WTC11 (cell line): ENCODE measurements around the gene DDX20. TPM values are rescaled to one million over a fixed set of nuclear protein-coding genes. Genes with fewer than 3 reads are reported as not detected.

ENCODE experiments used
- ATAC-seq: fragments of 200-7000 bp; cut with Tn5 transposase; 2 replicates; pipeline ENCODE4 v1.10.0; 2021; ENCODE audit warnings: mild to moderate bottlenecking, moderate library complexity
- CTCF ChIA-PET: fragments of 300-600 bp; sonication (Branson Sonifier 250); formaldehyde crosslinking; loops from one replicate; lab custom pipeline; 2021; ENCODE audit warnings: antibody characterized with exemption; lab: Charles Lee
- POLR2A ChIA-PET: fragments of 350-600 bp; sonication (Branson Sonifier 250); formaldehyde crosslinking; loops from one replicate; lab custom pipeline; 2021; ENCODE audit warnings: antibody characterized with exemption; lab: Charles Lee
- DNase-seq: peaks from one replicate; pipeline ENCODE4 v3.0.0; 2021; ENCODE audit warnings: low spot score
- H3K27ac Mint-ChIP-seq: 2 replicates; pipeline ENCODE4 v1.8.0; 2021; ENCODE audit warnings: mixed read lengths
- H3K27me3 Mint-ChIP-seq: 2 replicates; pipeline ENCODE4 v1.8.0; 2021; ENCODE audit warnings: low read depth, mild to moderate bottlenecking, moderate library complexity, mixed read lengths
- H3K36me3 Mint-ChIP-seq: 2 replicates; pipeline ENCODE4 v1.8.0; 2021; ENCODE audit warnings: mixed read lengths
- H3K4me1 Mint-ChIP-seq: 2 replicates; pipeline ENCODE4 v1.8.0; 2022; ENCODE audit warnings: mixed read lengths
- H3K4me3 Mint-ChIP-seq: 2 replicates; pipeline ENCODE4 v1.8.0; 2021; ENCODE audit warnings: mild to moderate bottlenecking, moderate library complexity, mixed read lengths
- H3K9me3 Mint-ChIP-seq: 2 replicates; pipeline ENCODE4 v1.8.0; 2021; ENCODE audit warnings: mixed read lengths
- CBFB ChIP-seq: sonication (generic); formaldehyde crosslinking; IDR thresholded peaks from 2 replicates; pipeline ENCODE4 v1.8.1; 2022; ENCODE audit warnings: mild to moderate bottlenecking, low read depth, missing genetic modification reagents
- CREM ChIP-seq: sonication (generic); formaldehyde crosslinking; IDR thresholded peaks from 2 replicates; pipeline ENCODE4 v1.8.1; 2022; ENCODE audit warnings: mild to moderate bottlenecking, missing genetic modification reagents, moderate library complexity
- EMX1 ChIP-seq: fragments of 250-450 bp; sonication (Bioruptor Pico); IDR thresholded peaks from 2 replicates; pipeline ENCODE4 v1.8.0; 2021; ENCODE audit warnings: mild to moderate bottlenecking
- ETV6 ChIP-seq: sonication (generic); formaldehyde crosslinking; IDR thresholded peaks from 2 replicates; pipeline ENCODE4 v1.8.1; 2022; ENCODE audit warnings: mild to moderate bottlenecking, missing genetic modification reagents
- FOXJ3 ChIP-seq: sonication (generic); formaldehyde crosslinking; IDR thresholded peaks from 2 replicates; pipeline ENCODE4 v1.9.0; 2021; ENCODE audit warnings: missing genetic modification reagents, mild to moderate bottlenecking, borderline replicate concordance
- FOXK1 ChIP-seq: sonication (generic); formaldehyde crosslinking; IDR thresholded peaks from 2 replicates; pipeline ENCODE4 v1.8.0; 2022; ENCODE audit warnings: mild to moderate bottlenecking, moderate library complexity, missing genetic modification reagents
- JUN ChIP-seq: sonication (generic); formaldehyde crosslinking; IDR thresholded peaks from 2 replicates; pipeline ENCODE4 v1.8.0; 2023; ENCODE audit warnings: mild to moderate bottlenecking, missing genetic modification reagents
- RORB ChIP-seq: fragments of 250-450 bp; sonication (Bioruptor Pico); IDR thresholded peaks from 2 replicates; pipeline ENCODE4 v1.9.0; 2021; ENCODE audit warnings: mild to moderate bottlenecking
- TCF7 ChIP-seq: sonication (generic); formaldehyde crosslinking; IDR thresholded peaks from 2 replicates; pipeline ENCODE4 v1.8.0; 2022; ENCODE audit warnings: mild to moderate bottlenecking, low read depth, missing genetic modification reagents, moderate library complexity
- ZNF317 ChIP-seq: sonication (generic); formaldehyde crosslinking; IDR thresholded peaks from 2 replicates; pipeline ENCODE4 v1.8.1; 2023; ENCODE audit warnings: low read depth, mild to moderate bottlenecking, moderate library complexity, missing genetic modification reagents, borderline replicate concordance
- ZNF396 ChIP-seq: fragments of 250-450 bp; sonication (Bioruptor Pico); IDR thresholded peaks from 2 replicates; pipeline ENCODE4 v1.8.0; 2021; ENCODE audit warnings: mild to moderate bottlenecking, moderate library complexity, borderline replicate concordance
- ZNF416 ChIP-seq: fragments of 250-450 bp; sonication (Bioruptor Pico); IDR thresholded peaks from 2 replicates; pipeline ENCODE4 v1.9.0; 2021; ENCODE audit warnings: mild to moderate bottlenecking, inconsistent platforms
- total RNA-seq: library from RNA; stranded (reverse); gene quantifications from 3 replicates; pipeline ENCODE4 v1.2.3, GENCODE V29; 2021
- TF ChIP-seq, protein P1 (sequence below): sonication (generic); formaldehyde crosslinking; IDR thresholded peaks from 2 replicates; pipeline ENCODE4 v1.8.0; 2022; ENCODE audit warnings: mild to moderate bottlenecking, missing genetic modification reagents
- TF ChIP-seq, protein P2 (sequence below): fragments of 250-450 bp; sonication (Bioruptor Pico); IDR thresholded peaks from 2 replicates; pipeline ENCODE4 v2.1.2; 2022; ENCODE audit warnings: mild to moderate bottlenecking, moderate library complexity
- TF ChIP-seq, protein P3 (sequence below): sonication (generic); formaldehyde crosslinking; conservative IDR thresholded peaks from 2 replicates; pipeline ENCODE4 v1.8.1; 2023; ENCODE audit warnings: mild to moderate bottlenecking, low read depth, missing genetic modification reagents, moderate library complexity
- TF ChIP-seq, protein P4 (sequence below): fragments of 250-450 bp; sonication (Bioruptor Pico); IDR thresholded peaks from 2 replicates; pipeline ENCODE4 v1.8.0; 2021; ENCODE audit warnings: mild to moderate bottlenecking
- TF ChIP-seq, protein P5 (sequence below): sonication (generic); formaldehyde crosslinking; IDR thresholded peaks from 2 replicates; pipeline ENCODE4 v1.8.0; 2022; ENCODE audit warnings: mild to moderate bottlenecking, missing genetic modification reagents
- TF ChIP-seq, protein P6 (sequence below): fragments of 250-450 bp; sonication (Bioruptor Pico); conservative IDR thresholded peaks from 2 replicates; pipeline ENCODE4 v1.9.0; 2021; ENCODE audit warnings: mild to moderate bottlenecking
- TF ChIP-seq, protein P7 (sequence below): fragments of 250-450 bp; sonication (Bioruptor Pico); IDR thresholded peaks from 2 replicates; pipeline ENCODE4 v1.9.0; 2021; ENCODE audit warnings: mild to moderate bottlenecking
- TF ChIP-seq, protein P8 (sequence below): sonication (generic); formaldehyde crosslinking; IDR thresholded peaks from 2 replicates; pipeline ENCODE4 v1.8.1; 2022; ENCODE audit warnings: missing genetic modification reagents, borderline replicate concordance

DDX20 gene
- total RNA-seq, 1 experiment from 2014 or later: 19.3 TPM

DNA sequence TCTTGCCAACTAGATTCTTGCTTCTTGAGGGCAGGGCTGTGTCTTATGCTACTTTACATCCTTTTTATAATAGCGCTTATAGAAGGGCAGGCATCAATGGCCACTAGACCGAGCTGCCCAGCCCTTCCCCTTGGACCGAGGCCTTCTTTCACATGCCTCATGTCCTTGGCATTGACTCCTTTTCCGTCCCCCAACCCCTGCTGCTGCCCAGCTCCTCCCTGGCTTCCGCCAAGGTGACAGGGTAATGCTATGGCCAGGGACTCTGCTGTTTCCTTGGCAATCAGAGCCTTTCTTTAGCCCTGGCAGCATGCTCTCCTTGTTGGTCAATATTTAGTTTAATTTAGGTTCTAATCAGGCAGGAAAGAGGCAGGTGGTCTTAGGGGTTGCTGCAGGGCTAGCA lies 48.2 kb downstream of the DDX20 start:
- H3K9me3 Mint-ChIP-seq: no peaks in the 10 kb centered on the region
- no peak overlapping the region for H3K4me3 Mint-ChIP-seq
- ChIA-PET POLR2A (no interaction called here), CTCF (no interaction called here)
- H3K27me3 Mint-ChIP-seq: no peaks in the 10 kb centered on the region
- H3K4me1 Mint-ChIP-seq: no peaks in the 10 kb centered on the region
- no peak for ATAC-seq
- no peak overlapping the region for H3K27ac Mint-ChIP-seq
- TF ChIP-seq CREM (CRISPR knock-in tag) (no peak), EMX1 (CRISPR knock-in tag) (no peak), ZNF317 (CRISPR knock-in tag) (no peak), ZNF416 (CRISPR knock-in tag) (no peak)
- TF ChIP-seq, protein P1, sequence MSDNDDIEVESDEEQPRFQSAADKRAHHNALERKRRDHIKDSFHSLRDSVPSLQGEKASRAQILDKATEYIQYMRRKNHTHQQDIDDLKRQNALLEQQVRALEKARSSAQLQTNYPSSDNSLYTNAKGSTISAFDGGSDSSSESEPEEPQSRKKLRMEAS: no peak
- TF ChIP-seq, protein P2, sequence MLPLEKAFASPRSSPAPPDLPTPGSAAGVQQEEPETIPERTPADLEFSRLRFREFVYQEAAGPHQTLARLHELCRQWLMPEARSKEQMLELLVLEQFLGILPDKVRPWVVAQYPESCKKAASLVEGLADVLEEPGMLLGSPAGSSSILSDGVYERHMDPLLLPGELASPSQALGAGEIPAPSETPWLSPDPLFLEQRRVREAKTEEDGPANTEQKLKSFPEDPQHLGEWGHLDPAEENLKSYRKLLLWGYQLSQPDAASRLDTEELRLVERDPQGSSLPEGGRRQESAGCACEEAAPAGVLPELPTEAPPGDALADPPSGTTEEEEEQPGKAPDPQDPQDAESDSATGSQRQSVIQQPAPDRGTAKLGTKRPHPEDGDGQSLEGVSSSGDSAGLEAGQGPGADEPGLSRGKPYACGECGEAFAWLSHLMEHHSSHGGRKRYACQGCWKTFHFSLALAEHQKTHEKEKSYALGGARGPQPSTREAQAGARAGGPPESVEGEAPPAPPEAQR (CRISPR knock-in tag): no peak
- TF ChIP-seq, protein P3, sequence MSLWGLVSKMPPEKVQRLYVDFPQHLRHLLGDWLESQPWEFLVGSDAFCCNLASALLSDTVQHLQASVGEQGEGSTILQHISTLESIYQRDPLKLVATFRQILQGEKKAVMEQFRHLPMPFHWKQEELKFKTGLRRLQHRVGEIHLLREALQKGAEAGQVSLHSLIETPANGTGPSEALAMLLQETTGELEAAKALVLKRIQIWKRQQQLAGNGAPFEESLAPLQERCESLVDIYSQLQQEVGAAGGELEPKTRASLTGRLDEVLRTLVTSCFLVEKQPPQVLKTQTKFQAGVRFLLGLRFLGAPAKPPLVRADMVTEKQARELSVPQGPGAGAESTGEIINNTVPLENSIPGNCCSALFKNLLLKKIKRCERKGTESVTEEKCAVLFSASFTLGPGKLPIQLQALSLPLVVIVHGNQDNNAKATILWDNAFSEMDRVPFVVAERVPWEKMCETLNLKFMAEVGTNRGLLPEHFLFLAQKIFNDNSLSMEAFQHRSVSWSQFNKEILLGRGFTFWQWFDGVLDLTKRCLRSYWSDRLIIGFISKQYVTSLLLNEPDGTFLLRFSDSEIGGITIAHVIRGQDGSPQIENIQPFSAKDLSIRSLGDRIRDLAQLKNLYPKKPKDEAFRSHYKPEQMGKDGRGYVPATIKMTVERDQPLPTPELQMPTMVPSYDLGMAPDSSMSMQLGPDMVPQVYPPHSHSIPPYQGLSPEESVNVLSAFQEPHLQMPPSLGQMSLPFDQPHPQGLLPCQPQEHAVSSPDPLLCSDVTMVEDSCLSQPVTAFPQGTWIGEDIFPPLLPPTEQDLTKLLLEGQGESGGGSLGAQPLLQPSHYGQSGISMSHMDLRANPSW (CRISPR knock-in tag): no peak
- peaks cover 2% of the 10 kb centered on the region; the same call in 1 of the 2 replicates for H3K36me3 Mint-ChIP-seq
- no peak for DNase-seq

DNA sequence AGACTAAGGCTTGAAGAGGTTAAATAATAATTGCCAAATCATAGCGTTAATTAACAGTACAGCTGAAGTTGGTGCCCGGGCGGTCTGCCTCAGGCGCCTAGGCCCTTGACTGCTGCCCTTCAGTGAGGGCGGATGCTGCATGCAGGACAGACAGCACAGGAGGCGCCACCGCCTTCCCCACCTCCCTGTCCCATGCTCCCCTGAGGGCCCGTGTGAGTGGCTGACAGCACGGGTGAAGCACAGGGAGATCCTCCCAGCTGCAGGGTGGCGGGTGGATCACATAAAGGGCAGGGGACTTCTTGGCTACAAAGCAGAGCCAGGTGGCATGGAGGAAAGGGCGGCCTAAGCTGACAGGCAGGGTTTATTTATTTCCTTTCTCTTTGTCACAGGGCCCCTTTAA lies 49.1 kb downstream of the DDX20 start:
- Mint-ChIP-seq H3K36me3 (no peaks in the 10 kb centered on the region), H3K27me3 (no peaks in the 10 kb centered on the region), H3K27ac (no peak overlapping the region), H3K4me3 (no peak overlapping the region), H3K9me3 (no peaks in the 10 kb centered on the region), H3K4me1 (no peaks in the 10 kb centered on the region)
- ATAC-seq (peak; percentile 67), DNase-seq (peak; percentile 21)
- CTCF ChIA-PET: no interaction called here
- POLR2A ChIA-PET: no interaction called here
- no peak for TF ChIP-seq FOXJ3 (CRISPR knock-in tag)
- TF ChIP-seq, protein P4, sequence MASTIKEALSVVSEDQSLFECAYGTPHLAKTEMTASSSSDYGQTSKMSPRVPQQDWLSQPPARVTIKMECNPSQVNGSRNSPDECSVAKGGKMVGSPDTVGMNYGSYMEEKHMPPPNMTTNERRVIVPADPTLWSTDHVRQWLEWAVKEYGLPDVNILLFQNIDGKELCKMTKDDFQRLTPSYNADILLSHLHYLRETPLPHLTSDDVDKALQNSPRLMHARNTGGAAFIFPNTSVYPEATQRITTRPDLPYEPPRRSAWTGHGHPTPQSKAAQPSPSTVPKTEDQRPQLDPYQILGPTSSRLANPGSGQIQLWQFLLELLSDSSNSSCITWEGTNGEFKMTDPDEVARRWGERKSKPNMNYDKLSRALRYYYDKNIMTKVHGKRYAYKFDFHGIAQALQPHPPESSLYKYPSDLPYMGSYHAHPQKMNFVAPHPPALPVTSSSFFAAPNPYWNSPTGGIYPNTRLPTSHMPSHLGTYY: no peak
- no peak for TF ChIP-seq ETV6 (CRISPR knock-in tag)
- TF ChIP-seq, protein P5, sequence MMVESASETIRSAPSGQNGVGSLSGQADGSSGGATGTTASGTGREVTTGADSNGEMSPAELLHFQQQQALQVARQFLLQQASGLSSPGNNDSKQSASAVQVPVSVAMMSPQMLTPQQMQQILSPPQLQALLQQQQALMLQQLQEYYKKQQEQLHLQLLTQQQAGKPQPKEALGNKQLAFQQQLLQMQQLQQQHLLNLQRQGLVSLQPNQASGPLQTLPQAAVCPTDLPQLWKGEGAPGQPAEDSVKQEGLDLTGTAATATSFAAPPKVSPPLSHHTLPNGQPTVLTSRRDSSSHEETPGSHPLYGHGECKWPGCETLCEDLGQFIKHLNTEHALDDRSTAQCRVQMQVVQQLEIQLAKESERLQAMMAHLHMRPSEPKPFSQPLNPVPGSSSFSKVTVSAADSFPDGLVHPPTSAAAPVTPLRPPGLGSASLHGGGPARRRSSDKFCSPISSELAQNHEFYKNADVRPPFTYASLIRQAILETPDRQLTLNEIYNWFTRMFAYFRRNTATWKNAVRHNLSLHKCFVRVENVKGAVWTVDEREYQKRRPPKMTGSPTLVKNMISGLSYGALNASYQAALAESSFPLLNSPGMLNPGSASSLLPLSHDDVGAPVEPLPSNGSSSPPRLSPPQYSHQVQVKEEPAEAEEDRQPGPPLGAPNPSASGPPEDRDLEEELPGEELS (CRISPR knock-in tag): no peak
- TF ChIP-seq ZNF396 (CRISPR knock-in tag): no peak
- TF ChIP-seq TCF7 (CRISPR knock-in tag): no peak
- TF ChIP-seq RORB (CRISPR knock-in tag): no peak
- TF ChIP-seq EMX1 (CRISPR knock-in tag): no peak
- TF ChIP-seq, protein P6, sequence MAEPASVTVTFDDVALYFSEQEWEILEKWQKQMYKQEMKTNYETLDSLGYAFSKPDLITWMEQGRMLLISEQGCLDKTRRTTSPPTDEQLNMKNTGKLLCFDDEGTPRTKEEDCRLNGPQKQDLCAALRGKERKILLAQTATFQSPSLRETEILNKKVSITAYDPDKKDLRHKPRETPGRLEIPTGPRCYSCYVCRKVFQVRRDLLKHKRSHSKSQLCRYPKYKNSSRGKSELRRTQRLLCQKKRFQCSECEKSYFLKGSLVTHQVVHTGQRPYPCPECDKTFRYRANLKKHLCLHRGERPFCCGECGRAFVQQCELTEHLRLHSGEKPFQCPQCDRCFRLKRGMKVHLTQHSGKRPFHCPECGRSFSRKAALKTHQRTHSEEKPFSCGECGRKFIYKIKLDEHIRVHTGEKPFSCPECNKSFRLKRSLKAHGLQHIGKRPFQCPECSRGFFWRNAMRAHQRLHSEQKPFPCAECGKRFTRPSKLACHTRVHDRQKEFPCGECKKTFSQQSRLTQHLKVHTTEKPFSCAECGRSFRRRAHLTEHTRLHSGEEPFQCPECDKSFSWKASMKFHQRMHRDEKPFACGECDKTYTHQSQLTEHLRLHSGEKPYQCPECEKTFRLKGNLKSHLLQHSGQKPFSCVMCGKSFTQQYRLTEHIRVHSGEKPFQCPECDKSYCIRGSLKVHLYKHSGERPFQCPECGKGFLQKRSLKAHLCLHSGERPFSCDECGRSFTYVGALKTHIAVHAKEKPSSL (CRISPR knock-in tag): no peak
- TF ChIP-seq, protein P7, sequence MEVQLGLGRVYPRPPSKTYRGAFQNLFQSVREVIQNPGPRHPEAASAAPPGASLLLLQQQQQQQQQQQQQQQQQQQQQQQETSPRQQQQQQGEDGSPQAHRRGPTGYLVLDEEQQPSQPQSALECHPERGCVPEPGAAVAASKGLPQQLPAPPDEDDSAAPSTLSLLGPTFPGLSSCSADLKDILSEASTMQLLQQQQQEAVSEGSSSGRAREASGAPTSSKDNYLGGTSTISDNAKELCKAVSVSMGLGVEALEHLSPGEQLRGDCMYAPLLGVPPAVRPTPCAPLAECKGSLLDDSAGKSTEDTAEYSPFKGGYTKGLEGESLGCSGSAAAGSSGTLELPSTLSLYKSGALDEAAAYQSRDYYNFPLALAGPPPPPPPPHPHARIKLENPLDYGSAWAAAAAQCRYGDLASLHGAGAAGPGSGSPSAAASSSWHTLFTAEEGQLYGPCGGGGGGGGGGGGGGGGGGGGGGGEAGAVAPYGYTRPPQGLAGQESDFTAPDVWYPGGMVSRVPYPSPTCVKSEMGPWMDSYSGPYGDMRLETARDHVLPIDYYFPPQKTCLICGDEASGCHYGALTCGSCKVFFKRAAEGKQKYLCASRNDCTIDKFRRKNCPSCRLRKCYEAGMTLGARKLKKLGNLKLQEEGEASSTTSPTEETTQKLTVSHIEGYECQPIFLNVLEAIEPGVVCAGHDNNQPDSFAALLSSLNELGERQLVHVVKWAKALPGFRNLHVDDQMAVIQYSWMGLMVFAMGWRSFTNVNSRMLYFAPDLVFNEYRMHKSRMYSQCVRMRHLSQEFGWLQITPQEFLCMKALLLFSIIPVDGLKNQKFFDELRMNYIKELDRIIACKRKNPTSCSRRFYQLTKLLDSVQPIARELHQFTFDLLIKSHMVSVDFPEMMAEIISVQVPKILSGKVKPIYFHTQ (CRISPR knock-in tag): no peak
- TF ChIP-seq, protein P8, sequence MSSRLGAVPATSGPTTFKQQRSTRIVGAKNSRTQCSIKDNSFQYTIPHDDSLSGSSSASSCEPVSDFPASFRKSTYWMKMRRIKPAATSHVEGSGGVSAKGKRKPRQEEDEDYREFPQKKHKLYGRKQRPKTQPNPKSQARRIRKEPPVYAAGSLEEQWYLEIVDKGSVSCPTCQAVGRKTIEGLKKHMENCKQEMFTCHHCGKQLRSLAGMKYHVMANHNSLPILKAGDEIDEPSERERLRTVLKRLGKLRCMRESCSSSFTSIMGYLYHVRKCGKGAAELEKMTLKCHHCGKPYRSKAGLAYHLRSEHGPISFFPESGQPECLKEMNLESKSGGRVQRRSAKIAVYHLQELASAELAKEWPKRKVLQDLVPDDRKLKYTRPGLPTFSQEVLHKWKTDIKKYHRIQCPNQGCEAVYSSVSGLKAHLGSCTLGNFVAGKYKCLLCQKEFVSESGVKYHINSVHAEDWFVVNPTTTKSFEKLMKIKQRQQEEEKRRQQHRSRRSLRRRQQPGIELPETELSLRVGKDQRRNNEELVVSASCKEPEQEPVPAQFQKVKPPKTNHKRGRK (CRISPR knock-in tag): no peak
- TF ChIP-seq FOXK1: no peak
- TF ChIP-seq CBFB (CRISPR knock-in tag): no peak
- no peak for TF ChIP-seq JUN (CRISPR knock-in tag)
